HL-60 (cell line): ENCODE results near the gene CLDN34.

ENCODE experiments used
- GABPA ChIP-seq: IDR thresholded peaks from 2 replicates; pipeline ENCODE4 v1.6.1; 2012; ENCODE audit warnings: low read depth
- POLR2AphosphoS5 ChIP-seq: IDR thresholded peaks from 2 replicates; pipeline ENCODE4 v1.6.1; 2012; ENCODE audit warnings: low read depth
- TF ChIP-seq, protein P1 (sequence below): IDR thresholded peaks from one replicate; pipeline ENCODE4 v1.5.1; 2011; ENCODE audit warnings: low read length, control low read depth, inconsistent platforms; ENCODE audit not compliant: insufficient read depth

GRCh38 chrX:9926002-9926401 lies 41.2 kb upstream of the CLDN34 start:
- TF ChIP-seq, protein P1, sequence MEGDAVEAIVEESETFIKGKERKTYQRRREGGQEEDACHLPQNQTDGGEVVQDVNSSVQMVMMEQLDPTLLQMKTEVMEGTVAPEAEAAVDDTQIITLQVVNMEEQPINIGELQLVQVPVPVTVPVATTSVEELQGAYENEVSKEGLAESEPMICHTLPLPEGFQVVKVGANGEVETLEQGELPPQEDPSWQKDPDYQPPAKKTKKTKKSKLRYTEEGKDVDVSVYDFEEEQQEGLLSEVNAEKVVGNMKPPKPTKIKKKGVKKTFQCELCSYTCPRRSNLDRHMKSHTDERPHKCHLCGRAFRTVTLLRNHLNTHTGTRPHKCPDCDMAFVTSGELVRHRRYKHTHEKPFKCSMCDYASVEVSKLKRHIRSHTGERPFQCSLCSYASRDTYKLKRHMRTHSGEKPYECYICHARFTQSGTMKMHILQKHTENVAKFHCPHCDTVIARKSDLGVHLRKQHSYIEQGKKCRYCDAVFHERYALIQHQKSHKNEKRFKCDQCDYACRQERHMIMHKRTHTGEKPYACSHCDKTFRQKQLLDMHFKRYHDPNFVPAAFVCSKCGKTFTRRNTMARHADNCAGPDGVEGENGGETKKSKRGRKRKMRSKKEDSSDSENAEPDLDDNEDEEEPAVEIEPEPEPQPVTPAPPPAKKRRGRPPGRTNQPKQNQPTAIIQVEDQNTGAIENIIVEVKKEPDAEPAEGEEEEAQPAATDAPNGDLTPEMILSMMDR: no peak
- TF ChIP-seq GABPA (no peak), POLR2AphosphoS5 (no peak)
